Endothelial cell (in vitro differentiated cells): ENCODE measurements around the gene MOGAT2. TPM values are rescaled to one million over a fixed set of nuclear protein-coding genes. Genes with fewer than 3 reads are reported as not detected.

Experiments used
- DNase-seq: peaks from one replicate; pipeline ENCODE4 v3.0.0; 2021; ENCODE audit warnings: low spot score
- H3K27ac Mint-ChIP-seq: one replicate; pipeline ENCODE4 v1.8.0; 2021; ENCODE audit warnings: mixed read lengths, inconsistent platforms; ENCODE audit not compliant: unreplicated experiment
- H3K27me3 Mint-ChIP-seq: one replicate; pipeline ENCODE4 v1.8.0; 2021; ENCODE audit warnings: mild to moderate bottlenecking, moderate library complexity, mixed read lengths, inconsistent platforms; ENCODE audit not compliant: unreplicated experiment
- H3K36me3 Mint-ChIP-seq: one replicate; pipeline ENCODE4 v1.8.0; 2021; ENCODE audit warnings: mild to moderate bottlenecking, low read depth, mixed read lengths, inconsistent platforms; ENCODE audit not compliant: unreplicated experiment
- H3K4me1 Mint-ChIP-seq: one replicate; pipeline ENCODE4 v1.8.0; 2021; ENCODE audit warnings: mild to moderate bottlenecking, mixed read lengths, inconsistent platforms; ENCODE audit not compliant: unreplicated experiment
- H3K4me3 Mint-ChIP-seq: one replicate; pipeline ENCODE4 v1.8.0; 2021; ENCODE audit warnings: mild to moderate bottlenecking, mixed read lengths, inconsistent platforms; ENCODE audit not compliant: unreplicated experiment
- H3K9me3 Mint-ChIP-seq: one replicate; pipeline ENCODE4 v1.8.0; 2021; ENCODE audit warnings: mixed read lengths, inconsistent platforms; ENCODE audit not compliant: unreplicated experiment
- total RNA-seq: library from RNA; stranded (reverse); fragmentation: NEBNext Ultra II Directional; extraction: Animal tissue kit (Norgen Biotek cat#: 25700); gene quantifications from one replicate; pipeline ENCODE4 v1.2.1, GENCODE V29; 2021; ENCODE audit not compliant: unreplicated experiment
- TF ChIP-seq, protein P1 (sequence below): fragments of 200-600 bp; sonication (generic); IDR thresholded peaks from one replicate; pipeline ENCODE4 v1.5.0; 2021; ENCODE audit warnings: antibody characterized with exemption; ENCODE audit not compliant: unreplicated experiment

The MOGAT2 gene
- total RNA-seq, 1 donor from 2014 or later = not detected

DNA sequence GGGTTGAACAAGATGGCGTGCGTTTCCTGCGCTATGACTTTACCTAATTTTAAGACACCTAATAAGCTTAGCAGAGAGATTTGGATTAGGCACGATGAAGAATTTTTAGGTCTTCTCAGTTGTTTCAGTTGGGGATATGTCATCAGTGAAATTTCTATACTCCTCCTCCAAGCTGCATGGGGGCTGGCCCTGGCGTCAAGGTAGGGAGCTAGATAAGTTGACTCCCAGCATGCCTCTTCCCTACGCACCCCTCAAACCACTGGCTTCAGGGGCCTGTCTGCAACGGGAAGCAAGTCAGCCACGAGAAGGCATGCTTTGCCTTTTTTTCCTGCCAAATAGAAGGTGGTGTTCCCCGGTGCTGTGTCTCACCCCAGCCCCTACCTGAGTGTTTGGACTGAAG lies 64.2 kb downstream of the MOGAT2 start:
- Mint-ChIP-seq H3K9me3 (no peaks in the 10 kb centered on the region), H3K27ac (no peak overlapping the region), H3K4me3 (no peak overlapping the region), H3K4me1 (peaks cover 13% of the 10 kb centered on the region), H3K27me3 (peaks cover 8% of the 10 kb centered on the region), H3K36me3 (no peaks in the 10 kb centered on the region)
- no peak for DNase-seq
- TF ChIP-seq, protein P1, sequence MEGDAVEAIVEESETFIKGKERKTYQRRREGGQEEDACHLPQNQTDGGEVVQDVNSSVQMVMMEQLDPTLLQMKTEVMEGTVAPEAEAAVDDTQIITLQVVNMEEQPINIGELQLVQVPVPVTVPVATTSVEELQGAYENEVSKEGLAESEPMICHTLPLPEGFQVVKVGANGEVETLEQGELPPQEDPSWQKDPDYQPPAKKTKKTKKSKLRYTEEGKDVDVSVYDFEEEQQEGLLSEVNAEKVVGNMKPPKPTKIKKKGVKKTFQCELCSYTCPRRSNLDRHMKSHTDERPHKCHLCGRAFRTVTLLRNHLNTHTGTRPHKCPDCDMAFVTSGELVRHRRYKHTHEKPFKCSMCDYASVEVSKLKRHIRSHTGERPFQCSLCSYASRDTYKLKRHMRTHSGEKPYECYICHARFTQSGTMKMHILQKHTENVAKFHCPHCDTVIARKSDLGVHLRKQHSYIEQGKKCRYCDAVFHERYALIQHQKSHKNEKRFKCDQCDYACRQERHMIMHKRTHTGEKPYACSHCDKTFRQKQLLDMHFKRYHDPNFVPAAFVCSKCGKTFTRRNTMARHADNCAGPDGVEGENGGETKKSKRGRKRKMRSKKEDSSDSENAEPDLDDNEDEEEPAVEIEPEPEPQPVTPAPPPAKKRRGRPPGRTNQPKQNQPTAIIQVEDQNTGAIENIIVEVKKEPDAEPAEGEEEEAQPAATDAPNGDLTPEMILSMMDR = no peak

Other genes starting within 250 kb of the MOGAT2 start
- gene GDPD5, start 191.9 kb upstream of the MOGAT2 start, total RNA-seq = 674 TPM
- gene SERPINH1, start 155.6 kb upstream of the MOGAT2 start, total RNA-seq = 449 TPM
- gene MAP6, start 48.8 kb upstream of the MOGAT2 start, total RNA-seq = 0.26 TPM
- 0.51 TPM for gene DGAT2, start 50.9 kb downstream of the MOGAT2 start, total RNA-seq
- 25.0 TPM for gene UVRAG, start 97.4 kb downstream of the MOGAT2 start, total RNA-seq